NCI-H2227 (cell line): ENCODE data around the gene NPEPPS.

ENCODE experiments used
- DNase-seq: peaks from one replicate; lab custom pipeline; 2025; ENCODE audit not compliant: unreplicated experiment; lab: John Stamatoyannopoulos, UW

NPEPPS gene

DNA sequence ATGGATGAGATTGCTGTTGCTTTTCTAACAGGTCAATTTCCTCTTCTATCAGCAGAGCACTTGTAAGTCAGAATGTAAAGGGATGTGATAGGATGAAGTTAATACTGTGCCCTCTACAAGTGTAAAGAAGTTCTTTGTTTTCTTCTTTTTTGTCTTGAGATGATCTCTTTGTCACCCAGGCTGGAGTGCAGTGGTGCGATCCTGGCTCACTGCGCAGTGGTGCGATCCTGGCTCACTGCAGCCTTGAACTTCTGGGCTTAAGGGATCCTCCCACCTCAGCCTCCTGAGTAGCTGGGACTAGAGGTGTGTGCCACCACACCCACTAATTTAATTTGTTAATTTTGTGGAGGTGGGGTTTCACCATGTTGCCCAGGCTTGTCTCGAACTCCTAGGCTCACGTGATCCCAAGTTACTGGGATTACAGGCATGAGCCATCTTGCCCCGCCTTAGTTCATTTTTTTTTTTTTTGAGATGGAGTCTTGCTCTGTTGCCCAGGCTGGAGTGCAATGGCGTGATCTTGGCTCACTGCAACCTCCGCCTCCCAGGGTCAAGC is 97.2 kb downstream of the NPEPPS start:
- no peak for DNase-seq

DNA sequence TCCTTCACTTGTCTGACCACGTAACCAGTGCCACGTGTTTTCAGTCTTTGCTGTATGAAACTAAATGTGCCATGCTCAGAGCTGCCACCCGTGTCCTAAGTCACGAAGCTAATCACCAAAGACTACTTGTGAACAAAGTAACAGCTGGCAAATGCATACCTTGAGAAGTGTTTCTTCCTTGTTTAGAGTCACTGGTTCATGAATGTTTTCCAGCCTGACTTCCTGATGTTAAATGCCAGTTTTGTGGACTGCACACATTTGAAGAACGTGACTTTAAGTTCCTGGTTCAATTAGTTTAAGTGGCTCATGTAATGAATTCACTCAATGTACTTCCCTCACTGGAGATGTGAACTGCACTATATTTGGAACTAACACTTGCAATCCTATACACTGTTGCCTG is 98.9 kb downstream of the NPEPPS start:
- no peak for DNase-seq

DNA sequence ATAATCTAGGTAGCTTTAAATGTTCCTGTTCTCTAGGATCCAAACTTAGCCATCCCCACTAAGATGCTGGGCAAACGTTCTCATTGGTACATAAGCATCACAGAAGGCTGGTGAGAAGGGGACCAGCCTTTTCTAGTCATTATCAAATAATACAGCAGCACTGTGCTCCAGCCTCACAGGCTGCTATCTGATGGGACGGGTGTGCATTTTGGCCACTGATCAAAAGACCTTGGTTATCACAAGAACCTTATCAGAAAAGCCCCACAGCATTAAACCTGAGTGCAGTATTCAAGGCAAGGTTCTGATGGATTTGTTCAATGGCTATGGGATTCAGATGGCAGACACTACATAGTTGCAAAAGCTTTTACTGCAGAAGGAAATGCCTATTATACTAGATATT is 99.7 kb downstream of the NPEPPS start:
- no peak for DNase-seq

DNA sequence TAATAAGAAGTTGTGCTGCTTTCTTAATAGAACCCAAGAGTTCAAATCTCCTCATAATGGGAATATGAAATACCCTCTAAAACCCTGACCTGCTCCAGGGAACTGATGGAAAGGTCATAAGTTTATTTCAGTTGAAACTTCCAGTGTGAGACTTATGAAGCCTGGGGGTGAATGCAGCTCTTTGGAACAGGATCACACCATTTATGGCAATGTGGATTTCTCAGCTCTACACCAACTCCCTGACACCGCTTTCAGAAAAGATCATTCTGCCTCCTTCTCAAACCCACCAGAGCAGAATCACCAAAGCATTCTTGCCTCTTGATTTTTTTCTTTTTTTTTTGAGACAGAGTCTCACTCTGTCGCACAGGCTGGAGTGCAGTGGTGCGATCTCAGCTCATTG is 102.1 kb downstream of the NPEPPS start:
- no peak for DNase-seq

DNA sequence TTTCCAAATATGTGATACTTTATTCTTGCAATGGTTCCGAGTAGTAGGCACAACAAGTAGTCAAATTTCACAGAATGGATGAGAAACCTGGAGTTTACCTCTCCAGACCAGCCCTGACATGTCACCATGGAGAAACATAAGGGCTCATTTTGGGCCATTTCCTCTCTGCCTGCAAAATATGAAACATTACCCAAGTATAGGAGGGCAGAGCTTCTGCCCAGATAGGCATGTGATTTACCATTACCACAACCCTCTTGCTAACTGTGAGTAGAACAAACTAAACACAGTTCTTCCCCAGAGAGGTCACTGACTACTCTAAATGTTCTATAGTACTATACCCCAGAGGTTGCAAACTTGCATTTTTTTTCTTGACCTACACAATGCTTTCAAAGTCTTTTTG is 103.1 kb downstream of the NPEPPS start:
- DNase-seq = no peak

GRCh38 chr17:47634870-47635269 is 104.0 kb downstream of the NPEPPS start:
- DNase-seq = no peak

DNA sequence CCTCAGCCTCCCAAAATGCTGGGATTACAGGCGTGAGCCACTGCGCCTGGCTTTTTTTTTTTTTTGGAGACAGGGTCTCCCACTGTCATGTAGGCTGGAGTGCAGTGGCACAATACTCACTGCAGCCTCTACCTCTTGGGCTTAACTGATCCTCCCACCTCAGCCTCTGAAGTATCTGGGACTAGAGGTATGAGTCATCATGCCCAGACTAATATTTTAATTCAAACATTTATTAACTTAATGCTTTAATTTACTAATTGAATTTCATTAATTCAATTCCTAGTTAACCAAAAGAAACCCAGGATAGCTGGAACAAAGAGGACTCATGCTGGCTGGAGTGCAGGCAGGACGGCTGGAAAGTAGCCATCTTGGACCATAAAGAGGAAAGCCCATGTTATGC is 104.8 kb downstream of the NPEPPS start:
- DNase-seq = no peak

DNA sequence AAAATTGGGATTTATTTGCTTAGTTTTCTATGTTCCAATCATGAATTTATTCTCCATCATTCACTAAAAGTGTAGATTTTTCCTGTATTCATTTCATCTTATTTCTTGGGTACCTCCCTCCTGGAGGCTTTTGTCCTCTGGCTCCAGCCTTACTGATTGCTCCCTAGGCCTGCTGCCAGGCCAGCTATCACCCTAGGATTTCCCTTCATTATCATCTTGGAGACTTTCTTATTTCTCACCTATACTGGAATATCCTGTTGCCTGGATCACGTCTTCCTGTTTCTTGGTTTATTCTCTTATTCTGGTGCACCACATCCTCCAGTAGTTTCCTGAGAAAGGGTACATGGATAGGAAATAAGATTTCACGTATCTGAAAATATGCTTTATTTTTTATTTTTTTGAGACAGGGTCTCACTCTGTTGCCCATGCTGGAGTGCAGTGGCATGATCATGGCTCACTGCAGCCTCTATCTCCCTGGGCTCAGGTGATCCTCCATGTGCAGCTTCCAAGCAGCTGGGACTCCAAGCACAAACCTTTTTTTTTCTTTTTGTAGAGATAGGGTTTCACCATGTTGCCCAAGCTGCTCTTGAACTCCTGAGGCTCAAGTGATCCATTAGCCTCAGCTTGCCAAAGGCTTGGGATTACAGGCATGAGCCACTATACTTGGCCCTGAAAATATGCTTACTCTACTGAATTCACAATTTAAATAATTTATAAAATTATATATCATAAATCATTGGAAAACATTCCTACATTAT is 105.5 kb downstream of the NPEPPS start:
- DNase-seq = no peak

DNA sequence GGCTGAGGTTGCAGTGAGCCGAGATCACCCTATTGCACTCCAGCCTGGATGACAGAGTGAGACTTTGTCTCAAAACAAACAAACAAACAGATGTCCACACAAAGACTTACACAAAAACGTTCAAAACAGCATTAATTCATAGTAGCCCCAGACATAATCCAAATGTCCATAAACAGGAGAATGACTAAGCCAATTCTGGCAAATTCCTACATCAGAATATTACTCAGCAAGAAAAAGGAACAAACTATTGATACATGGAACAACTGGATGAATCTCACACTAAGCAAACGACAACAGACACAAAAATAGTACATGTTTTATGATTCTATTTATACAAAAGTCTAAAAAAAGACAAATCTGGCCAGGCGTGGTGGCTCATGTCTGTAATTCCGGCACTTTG is 108.0 kb downstream of the NPEPPS start:
- DNase-seq = no peak

- no peak for DNase-seq
These were observed 109.2 kb downstream of the NPEPPS start for GRCh38 chr17:47640076-47640475.

DNA sequence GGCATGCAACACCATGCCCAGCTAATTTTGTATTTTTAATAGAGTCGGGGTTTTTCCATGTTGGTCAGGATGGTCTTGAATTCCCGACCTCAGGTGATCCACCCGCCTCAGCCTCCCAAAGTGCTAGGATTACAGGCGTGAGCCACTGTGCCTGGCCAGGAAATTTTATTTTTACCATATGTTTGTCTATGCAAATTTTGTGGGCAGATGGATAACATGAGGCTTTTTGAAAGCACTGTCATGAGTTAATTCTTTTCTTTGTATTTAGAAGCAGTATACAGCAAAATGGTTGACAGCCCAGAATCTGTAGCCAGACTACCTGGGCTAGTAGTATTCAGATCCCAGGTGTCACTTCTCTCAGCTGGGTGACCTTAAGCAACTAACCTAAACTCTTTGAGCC is 110.3 kb downstream of the NPEPPS start:
- DNase-seq = no peak

- DNase-seq = no peak
These were observed 112.2 kb downstream of the NPEPPS start for GRCh38 chr17:47643116-47643515.

DNA sequence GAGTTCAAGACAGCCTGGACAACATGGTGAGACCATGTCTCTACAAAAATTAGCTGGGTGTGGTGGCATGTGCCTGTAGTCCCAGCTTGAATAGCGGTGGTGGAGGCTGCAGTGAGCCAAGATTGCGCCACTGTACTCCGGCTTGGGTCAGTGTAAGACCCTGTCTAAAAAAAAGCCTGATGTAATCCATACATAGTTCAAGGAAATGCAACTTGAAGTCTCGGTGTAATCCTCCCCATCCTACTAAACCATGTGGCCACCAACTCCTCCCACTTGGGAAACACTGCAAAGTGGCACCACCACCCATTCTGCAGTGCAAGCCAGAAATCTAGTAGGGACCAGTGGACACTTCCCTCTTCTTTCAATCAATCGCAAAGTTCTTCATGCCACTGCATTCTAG is 113.4 kb downstream of the NPEPPS start:
- no peak for DNase-seq

- DNase-seq = peak; percentile 100
These were observed 118.5 kb downstream of the NPEPPS start, which contains the start of gene KPNB1 for GRCh38 chr17:47649153-47649971. Gene KPNB1 (plus strand): TSS chr17:47649919. CDS start chr17:47650245, 326 bp downstream.

- DNase-seq = no peak
These were observed 119.1 kb downstream of the NPEPPS start for GRCh38 chr17:47649972-47650524.

GRCh38 chr17:47650525-47651522 is 119.9 kb downstream of the NPEPPS start:
- DNase-seq = peak; percentile 99

- DNase-seq = no peak
These were observed 120.8 kb downstream of the NPEPPS start for GRCh38 chr17:47651704-47652103.

- no peak for DNase-seq
These were observed 121.7 kb downstream of the NPEPPS start for GRCh38 chr17:47652570-47652969.

GRCh38 chr17:47653442-47653841 is 122.5 kb downstream of the NPEPPS start:
- no peak for DNase-seq

GRCh38 chr17:47654991-47655390 is 124.1 kb downstream of the NPEPPS start:
- DNase-seq = no peak
